HepG2 (cell line): ENCODE measurements around the gene E2F1. TPM values are rescaled to one million over a fixed set of nuclear protein-coding genes. Genes with fewer than 3 reads are reported as not detected.

Source experiments
- DMAP1 ChIP-seq: IDR thresholded peaks from 2 replicates; pipeline ENCODE4 v1.6.1; 2016
- MEF2D ChIP-seq: sonication (generic); formaldehyde crosslinking; IDR thresholded peaks from 2 replicates; pipeline ENCODE4 v1.5.1; 2020; ENCODE audit warnings: mild to moderate bottlenecking, missing genetic modification reagents
- NCOA2 ChIP-seq: sonication (generic); formaldehyde crosslinking; IDR thresholded peaks from 2 replicates; pipeline ENCODE4 v1.8.0; 2022; ENCODE audit warnings: inconsistent platforms
- POLR2A ChIP-seq, 2 experiments: IDR thresholded peaks; 2 replicates each; pipeline ENCODE4 v1.6.1; 2011; ENCODE audit warnings: low read depth in 2 of 2, low read length in 2 of 2, mild to moderate bottlenecking in 1 of 2, moderate library complexity in 1 of 2; ENCODE audit not compliant: insufficient read depth in 1 of 2
- PRMT3 ChIP-seq: sonication (generic); formaldehyde crosslinking; IDR thresholded peaks from 2 replicates; pipeline ENCODE4 v1.8.1; 2022; ENCODE audit warnings: low read depth, mild to moderate bottlenecking, moderate library complexity, missing genetic modification reagents, borderline replicate concordance
- SKI ChIP-seq: fragments of 450-650 bp; IDR thresholded peaks from one replicate; pipeline ENCODE4 v1.6.1; 2018; ENCODE audit warnings: mild to moderate bottlenecking; ENCODE audit not compliant: partially characterized antibody
- SMAD3 ChIP-seq: sonication (generic); formaldehyde crosslinking; IDR thresholded peaks from 2 replicates; pipeline ENCODE4 v1.4.0; 2020; ENCODE audit warnings: missing genetic modification reagents
- TCF7 ChIP-seq: sonication (generic); IDR thresholded peaks from 2 replicates; pipeline ENCODE4 v1.6.1; 2016; ENCODE audit warnings: antibody characterized with exemption, low read depth
- ZNF431 ChIP-seq: sonication (generic); formaldehyde crosslinking; IDR thresholded peaks from 2 replicates; pipeline ENCODE4 v1.9.0; 2022; ENCODE audit warnings: missing genetic modification reagents, low read depth, mild to moderate bottlenecking, borderline replicate concordance
- ZNF772 ChIP-seq: sonication (generic); formaldehyde crosslinking; IDR thresholded peaks from 2 replicates; pipeline ENCODE4 v1.5.0; 2020; ENCODE audit warnings: mild to moderate bottlenecking, missing genetic modification reagents
- polyA plus RNA-seq, 8 experiments: library from polyadenylated mRNA; depleted of rRNA in 3 of 8; stranded (reverse) in 7 of 8; unstranded in 1 of 8; fragments of >200 nt; fragmentation: Illumina TruSeq in 4 of 8; extraction: Trizol in 4 of 8; gene quantifications; 2 replicates each; pipeline versions ENCODE4 v1.2.1 to v1.2.3, GENCODE V29; 2011 to 2016; ENCODE audit warnings: low read depth in 4 of 8, missing spikeins in 1 of 8, mixed read lengths in 1 of 8; ENCODE audit not compliant: insufficient read depth in 1 of 8
- total RNA-seq, 5 experiments: library from RNA; depleted of rRNA; stranded (reverse); fragments of >200 nt; fragmentation: Illumina TruSeq; extraction: Trizol; gene quantifications; 2 replicates each; pipeline ENCODE4 v1.2.3, GENCODE V29; 2016; ENCODE audit warnings: low read depth in 1 of 5
- TF ChIP-seq, protein P1 (sequence below): sonication (generic); formaldehyde crosslinking; IDR thresholded peaks from 2 replicates; pipeline ENCODE4 v1.4.0; 2020; ENCODE audit warnings: mild to moderate bottlenecking, missing genetic modification reagents
- TF ChIP-seq, protein P2 (sequence below): sonication (generic); formaldehyde crosslinking; IDR thresholded peaks from one replicate; pipeline ENCODE4 v1.5.1; 2020; ENCODE audit warnings: mild to moderate bottlenecking, missing genetic modification reagents; ENCODE audit errors: not compliant biosample characterization

Gene E2F1
- total and polyA plus RNA-seq, 2 of the 13 experiments (the other 11 are each of a cell fraction or from before 2014, with no cell fraction given) = 25.5 to 39.4 TPM

DNA sequence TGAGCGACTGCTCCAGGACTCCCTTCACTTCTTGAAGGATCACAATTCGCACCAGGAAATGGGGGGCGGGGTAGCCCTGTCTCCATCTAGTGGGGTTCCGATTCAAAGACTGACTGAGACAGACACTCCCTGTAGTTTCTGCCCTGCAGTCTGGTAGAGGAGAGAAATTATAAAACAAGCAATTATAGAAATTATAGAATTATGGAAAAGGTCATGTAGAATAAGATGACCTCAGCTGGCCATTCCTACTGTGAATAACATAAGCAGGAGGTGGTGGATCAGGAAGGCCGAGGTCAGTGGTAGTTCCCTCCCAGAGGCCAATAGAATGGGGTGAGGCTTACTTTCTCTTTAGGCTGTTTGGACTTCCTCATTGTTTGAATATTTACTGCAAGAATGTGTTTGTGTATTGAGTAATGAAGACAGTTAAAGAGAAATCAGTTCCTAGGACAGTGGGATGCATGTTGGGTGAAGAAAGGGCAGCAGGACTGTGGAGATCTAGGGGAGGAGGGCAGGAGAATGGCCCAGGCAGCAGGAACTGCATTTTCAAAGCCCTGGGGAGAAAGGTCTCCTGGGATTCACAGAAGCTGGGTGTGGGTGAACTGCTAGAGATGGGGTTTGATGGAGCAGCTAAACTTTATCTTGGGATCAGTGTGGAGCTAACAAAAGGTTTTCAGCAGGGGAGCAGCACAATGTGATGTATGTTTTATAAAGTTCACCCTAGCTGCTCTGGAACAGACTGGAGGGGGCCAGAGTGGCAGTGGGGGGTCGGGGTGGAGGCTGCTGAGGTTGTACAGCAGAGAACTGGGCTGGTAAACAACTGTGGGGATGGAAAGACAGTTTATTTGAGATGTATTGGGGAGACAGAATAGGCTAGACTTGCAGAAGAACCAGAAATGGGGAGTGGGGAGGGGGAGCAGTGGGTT, 47.7 kb upstream of the E2F1 start (continued):
- TF ChIP-seq PRMT3 (CRISPR knock-in tag) (no peak), DMAP1 (CRISPR knock-in tag) (peak; percentile 69; the same call in 1 of the 2 replicates), NCOA2 (peak; percentile 67), SKI (peak; percentile 75), MEF2D (CRISPR knock-in tag) (peak; percentile 25; the same call in 1 of the 2 replicates), ZNF772 (peak; percentile 57; the same call in 1 of the 2 replicates), POLR2A (IDR thresholded peaks at IDR 0.05; ENCODE audit: insufficient read depth in 1 of 2, low read depth in 2 of 2, low read length in 2 of 2) (peak in 1 of 2 experiments; percentile 49; a peak in 1 of 4 replicates), SMAD3 (CRISPR knock-in tag) (peak; percentile 79; the same call in 1 of the 2 replicates), TCF7 (no peak), ZNF431 (CRISPR knock-in tag) (no peak)
- TF ChIP-seq, protein P1, sequence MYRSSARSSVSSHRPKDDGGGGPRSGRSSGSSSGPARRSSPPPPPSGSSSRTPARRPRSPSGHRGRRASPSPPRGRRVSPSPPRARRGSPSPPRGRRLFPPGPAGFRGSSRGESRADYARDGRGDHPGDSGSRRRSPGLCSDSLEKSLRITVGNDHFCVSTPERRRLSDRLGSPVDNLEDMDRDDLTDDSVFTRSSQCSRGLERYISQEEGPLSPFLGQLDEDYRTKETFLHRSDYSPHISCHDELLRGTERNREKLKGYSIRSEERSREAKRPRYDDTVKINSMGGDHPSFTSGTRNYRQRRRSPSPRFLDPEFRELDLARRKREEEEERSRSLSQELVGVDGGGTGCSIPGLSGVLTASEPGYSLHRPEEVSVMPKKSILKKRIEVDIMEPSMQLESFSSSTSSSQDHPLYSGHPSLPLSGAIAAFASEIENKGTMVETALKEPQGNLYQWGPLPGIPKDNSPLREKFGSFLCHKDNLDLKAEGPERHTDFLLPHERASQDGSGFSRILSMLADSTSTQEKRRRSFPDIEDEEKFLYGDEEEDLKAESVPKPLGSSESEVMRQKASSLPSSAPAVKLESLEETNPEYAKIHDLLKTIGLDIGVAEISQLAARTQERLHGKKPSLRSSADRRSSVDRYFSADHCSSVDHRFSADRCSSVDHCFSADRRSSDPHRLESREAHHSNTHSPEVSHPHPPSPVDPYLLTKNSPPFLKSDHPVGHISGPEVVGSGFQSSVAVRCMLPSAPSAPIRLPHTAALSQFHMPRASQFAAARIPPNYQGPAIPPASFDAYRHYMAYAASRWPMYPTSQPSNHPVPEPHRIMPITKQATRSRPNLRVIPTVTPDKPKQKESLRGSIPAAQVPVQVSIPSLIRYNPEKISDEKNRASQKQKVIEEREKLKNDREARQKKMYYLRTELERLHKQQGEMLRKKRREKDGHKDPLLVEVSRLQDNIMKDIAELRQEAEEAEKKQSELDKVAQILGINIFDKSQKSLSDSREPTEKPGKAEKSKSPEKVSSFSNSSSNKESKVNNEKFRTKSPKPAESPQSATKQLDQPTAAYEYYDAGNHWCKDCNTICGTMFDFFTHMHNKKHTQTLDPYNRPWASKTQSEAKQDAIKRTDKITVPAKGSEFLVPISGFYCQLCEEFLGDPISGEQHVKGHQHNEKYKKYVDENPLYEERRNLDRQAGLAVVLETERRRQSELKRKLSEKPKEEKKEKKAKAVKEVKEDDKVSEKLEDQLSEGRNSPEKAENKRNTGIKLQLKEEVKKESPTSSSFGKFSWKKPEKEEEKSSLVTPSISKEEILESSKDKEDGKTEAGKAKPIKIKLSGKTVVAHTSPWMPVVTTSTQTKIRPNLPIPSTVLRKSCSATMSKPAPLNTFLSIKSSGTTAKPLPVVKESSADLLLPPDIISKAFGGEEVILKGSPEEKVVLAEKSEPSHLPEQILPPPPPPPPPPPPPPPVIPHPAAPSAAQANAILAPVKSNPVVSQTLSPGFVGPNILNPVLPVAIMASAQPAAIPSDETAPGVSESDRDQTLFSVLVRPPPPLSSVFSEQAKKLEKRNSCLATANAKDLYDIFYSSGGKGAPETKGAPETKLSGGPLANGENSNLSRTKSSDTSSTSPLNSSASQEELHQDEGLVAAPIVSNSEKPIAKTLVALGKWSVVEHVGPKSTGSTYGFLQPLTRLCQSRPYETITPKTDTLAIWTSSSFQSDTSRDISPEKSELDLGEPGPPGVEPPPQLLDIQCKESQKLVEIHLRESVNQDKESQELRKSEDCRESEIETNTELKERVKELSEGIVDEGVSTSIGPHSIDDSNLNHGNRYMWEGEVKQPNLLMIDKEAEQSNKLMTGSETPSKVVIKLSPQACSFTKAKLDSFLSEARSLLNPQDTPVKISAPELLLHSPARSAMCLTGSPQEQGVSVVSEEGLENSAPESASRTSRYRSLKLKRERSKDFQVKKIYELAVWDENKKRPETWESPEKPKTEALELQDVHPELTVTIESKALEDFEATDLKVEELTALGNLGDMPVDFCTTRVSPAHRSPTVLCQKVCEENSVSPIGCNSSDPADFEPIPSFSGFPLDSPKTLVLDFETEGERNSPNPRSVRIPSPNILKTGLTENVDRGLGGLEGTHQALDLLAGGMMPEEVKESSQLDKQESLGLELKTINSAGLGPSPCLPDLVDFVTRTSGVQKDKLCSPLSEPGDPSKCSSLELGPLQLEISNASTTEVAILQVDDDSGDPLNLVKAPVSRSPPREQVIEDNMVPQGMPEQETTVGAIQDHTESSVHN (CRISPR knock-in tag) = no peak
- TF ChIP-seq, protein P2, sequence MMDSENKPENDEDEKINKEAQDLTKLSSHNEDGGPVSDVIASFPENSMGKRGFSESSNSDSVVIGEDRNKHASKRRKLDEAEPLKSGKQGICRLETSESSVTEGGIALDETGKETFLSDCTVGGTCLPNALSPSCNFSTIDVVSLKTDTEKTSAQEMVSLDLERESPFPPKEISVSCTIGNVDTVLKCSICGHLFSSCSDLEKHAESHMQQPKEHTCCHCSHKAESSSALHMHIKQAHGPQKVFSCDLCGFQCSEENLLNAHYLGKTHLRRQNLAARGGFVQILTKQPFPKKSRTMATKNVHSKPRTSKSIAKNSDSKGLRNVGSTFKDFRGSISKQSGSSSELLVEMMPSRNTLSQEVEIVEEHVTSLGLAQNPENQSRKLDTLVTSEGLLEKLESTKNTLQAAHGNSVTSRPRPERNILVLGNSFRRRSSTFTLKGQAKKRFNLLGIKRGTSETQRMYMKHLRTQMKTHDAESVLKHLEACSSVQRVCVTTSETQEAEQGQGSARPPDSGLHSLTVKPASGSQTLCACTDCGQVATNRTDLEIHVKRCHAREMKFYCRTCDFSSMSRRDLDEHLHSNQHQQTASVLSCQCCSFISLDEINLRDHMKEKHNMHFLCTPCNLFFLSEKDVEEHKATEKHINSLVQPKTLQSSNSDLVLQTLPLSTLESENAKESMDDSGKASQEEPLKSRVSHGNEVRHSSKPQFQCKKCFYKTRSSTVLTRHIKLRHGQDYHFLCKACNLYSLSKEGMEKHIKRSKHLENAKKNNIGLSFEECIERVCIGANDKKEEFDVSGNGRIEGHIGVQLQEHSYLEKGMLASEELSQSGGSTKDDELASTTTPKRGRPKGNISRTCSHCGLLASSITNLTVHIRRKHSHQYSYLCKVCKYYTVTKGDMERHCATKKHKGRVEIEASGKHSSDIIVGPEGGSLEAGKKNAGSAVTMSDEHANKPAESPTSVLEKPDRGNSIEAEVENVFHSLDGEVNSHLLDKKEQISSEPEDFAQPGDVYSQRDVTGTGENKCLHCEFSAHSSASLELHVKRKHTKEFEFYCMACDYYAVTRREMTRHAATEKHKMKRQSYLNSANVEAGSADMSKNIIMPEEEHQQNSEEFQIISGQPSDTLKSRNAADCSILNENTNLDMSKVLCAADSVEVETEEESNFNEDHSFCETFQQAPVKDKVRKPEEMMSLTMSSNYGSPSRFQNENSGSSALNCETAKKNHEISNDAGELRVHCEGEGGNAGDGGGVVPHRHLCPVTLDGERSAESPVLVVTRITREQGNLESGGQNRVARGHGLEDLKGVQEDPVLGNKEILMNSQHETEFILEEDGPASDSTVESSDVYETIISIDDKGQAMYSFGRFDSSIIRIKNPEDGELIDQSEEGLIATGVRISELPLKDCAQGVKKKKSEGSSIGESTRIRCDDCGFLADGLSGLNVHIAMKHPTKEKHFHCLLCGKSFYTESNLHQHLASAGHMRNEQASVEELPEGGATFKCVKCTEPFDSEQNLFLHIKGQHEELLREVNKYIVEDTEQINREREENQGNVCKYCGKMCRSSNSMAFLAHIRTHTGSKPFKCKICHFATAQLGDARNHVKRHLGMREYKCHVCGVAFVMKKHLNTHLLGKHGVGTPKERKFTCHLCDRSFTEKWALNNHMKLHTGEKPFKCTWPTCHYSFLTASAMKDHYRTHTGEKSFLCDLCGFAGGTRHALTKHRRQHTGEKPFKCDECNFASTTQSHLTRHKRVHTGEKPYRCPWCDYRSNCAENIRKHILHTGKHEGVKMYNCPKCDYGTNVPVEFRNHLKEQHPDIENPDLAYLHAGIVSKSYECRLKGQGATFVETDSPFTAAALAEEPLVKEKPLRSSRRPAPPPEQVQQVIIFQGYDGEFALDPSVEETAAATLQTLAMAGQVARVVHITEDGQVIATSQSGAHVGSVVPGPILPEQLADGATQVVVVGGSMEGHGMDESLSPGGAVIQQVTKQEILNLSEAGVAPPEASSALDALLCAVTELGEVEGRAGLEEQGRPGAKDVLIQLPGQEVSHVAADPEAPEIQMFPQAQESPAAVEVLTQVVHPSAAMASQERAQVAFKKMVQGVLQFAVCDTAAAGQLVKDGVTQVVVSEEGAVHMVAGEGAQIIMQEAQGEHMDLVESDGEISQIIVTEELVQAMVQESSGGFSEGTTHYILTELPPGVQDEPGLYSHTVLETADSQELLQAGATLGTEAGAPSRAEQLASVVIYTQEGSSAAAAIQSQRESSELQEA = no peak
